K562 (cell line): Measurements from ENCODE around the gene TMEM217. TPM values are rescaled to one million over a fixed set of nuclear protein-coding genes. Genes with fewer than 3 reads are reported as not detected.

Experiments
- BRF1 ChIP-seq: IDR thresholded peaks from 3 replicates; pipeline ENCODE4 v1.6.1; 2011; ENCODE audit warnings: borderline replicate concordance, mild to moderate bottlenecking; ENCODE audit not compliant: insufficient read length; ENCODE audit errors: extremely low read depth
- CHAMP1 ChIP-seq: fragments of 450-650 bp; IDR thresholded peaks from 2 replicates; pipeline ENCODE4 v1.6.1; 2016; ENCODE audit warnings: mild to moderate bottlenecking
- FUS ChIP-seq: fragments of 200-400 bp; formaldehyde crosslinking; optimal IDR thresholded peaks from 2 replicates; pipeline ENCODE3; 2017; ENCODE audit warnings: low read depth, low read length
- HDGF ChIP-seq: fragments of 450-650 bp; IDR thresholded peaks from 2 replicates; pipeline ENCODE4 v1.6.1; 2016
- NFXL1 ChIP-seq: fragments of 450-650 bp; formaldehyde crosslinking; IDR thresholded peaks from 2 replicates; pipeline ENCODE4 v1.4.0; 2021; ENCODE audit warnings: mild to moderate bottlenecking
- NR2C1 ChIP-seq, 2 experiments: fragments of 450-650 bp; IDR thresholded peaks; 2 replicates each; pipeline ENCODE4 v1.6.1; 2017; ENCODE audit warnings: mild to moderate bottlenecking in 2 of 2, antibody characterized with exemption in 1 of 2, inconsistent platforms in 1 of 2, missing compliant biosample characterization in 1 of 2, missing genetic modification characterization in 1 of 2
- RBM15 ChIP-seq: fragments of 200-400 bp; formaldehyde crosslinking; IDR thresholded peaks from 2 replicates; pipeline ENCODE4 v1.6.1; 2018; ENCODE audit warnings: mild to moderate bottlenecking, low read length, moderate library complexity; ENCODE audit not compliant: insufficient read depth
- RNF219 ChIP-seq: fragments of 250-450 bp; sonication (Bioruptor Pico); IDR thresholded peaks from 2 replicates; pipeline ENCODE4 v1.5.0; 2022; ENCODE audit warnings: mild to moderate bottlenecking
- SRSF3 ChIP-seq: fragments of 200-400 bp; formaldehyde crosslinking; IDR thresholded peaks from 2 replicates; pipeline ENCODE4 v1.6.1; 2016; ENCODE audit warnings: mild to moderate bottlenecking, low read length, moderate library complexity; ENCODE audit not compliant: insufficient read depth
- TAF7 ChIP-seq: fragments of 450-650 bp; IDR thresholded peaks from 2 replicates; pipeline ENCODE4 v1.6.1; 2016; ENCODE audit warnings: missing genetic modification characterization, missing compliant biosample characterization
- ZNF140 ChIP-seq: fragments of 250-450 bp; sonication (Bioruptor Pico); IDR thresholded peaks from 2 replicates; pipeline ENCODE4 v1.8.0; 2021; ENCODE audit warnings: moderate library complexity, mild to moderate bottlenecking, inconsistent platforms
- ZNF407 ChIP-seq: fragments of 450-650 bp; IDR thresholded peaks from 2 replicates; pipeline ENCODE4 v1.6.1; 2016; ENCODE audit warnings: low read depth
- ZNF431 ChIP-seq: sonication (generic); formaldehyde crosslinking; IDR thresholded peaks from 2 replicates; pipeline ENCODE4 v1.8.0; 2022; ENCODE audit warnings: mild to moderate bottlenecking, missing genetic modification reagents
- polyA plus RNA-seq, 8 experiments: library from polyadenylated mRNA; depleted of rRNA in 4 of 8; stranded (reverse) in 5 of 8; unstranded in 3 of 8; fragments of >200 nt; fragmentation: Nextera tagmentation in 2 of 8; fragmentation: Illumina TruSeq in 1 of 8; extraction: Ambion mirVana in 2 of 8; extraction: Trizol in 1 of 8; gene quantifications; 2 replicates each; pipeline versions ENCODE4 v1.2.1 to v1.2.3, GENCODE V29; 2011 to 2014; ENCODE audit warnings: inconsistent platforms in 1 of 8, missing spikeins in 1 of 8
- total RNA-seq, 7 experiments: library from RNA; depleted of rRNA in 6 of 7; stranded (reverse); fragments of >200 nt in 6 of 7; fragmentation: Illumina TruSeq in 2 of 7; extraction: Trizol in 2 of 7; gene quantifications; 2 replicates each; pipeline versions ENCODE4 v1.2.1 to v1.2.3, GENCODE V29; 2011 to 2021; ENCODE audit warnings: low replicate concordance in 1 of 7

TMEM217 gene
- total and polyA plus RNA-seq, 9 of the 15 experiments (the other 6 are each of a cell fraction or from before 2014, with no cell fraction given): 1.3 to 8.0 (median 1.9) TPM

- TF ChIP-seq RBM15 (no peak), BRF1 (no peak), FUS (peak; percentile 87), ZNF140 (CRISPR knock-in tag) (no peak), NFXL1 (no peak), SRSF3 (no peak), RNF219 (CRISPR knock-in tag) (no peak; the same call in none of the 2 replicates), TAF7 (tag) (no peak; the same call in 1 of the 2 replicates), CHAMP1 (no peak), ZNF431 (CRISPR knock-in tag) (no peak), ZNF407 (no peak; the same call in 1 of the 2 replicates), NR2C1 (IDR thresholded peaks at IDR 0.05) (no peak), NR2C1 (tag; IDR thresholded peaks at IDR 0.05) (no peak), HDGF (no peak; the same call in 1 of the 2 replicates)
These were observed 81.5 kb downstream of the TMEM217 start (continued) for GRCh38 chr6:37176268-37177076.
